H9 (cell line): ENCODE results near the gene NEBL. TPM values are rescaled to one million over a fixed set of nuclear protein-coding genes. Genes with fewer than 3 reads are reported as not detected.

Experiments
- DNase-seq: peaks from one replicate; pipeline ENCODE4 v3.0.0-alpha.2; 2017
- H2AFZ ChIP-seq: one replicate; pipeline ENCODE4 v1.6.1; 2013; ENCODE audit warnings: mild to moderate bottlenecking, low read length, control low read depth, moderate library complexity
- H2AK5ac ChIP-seq: 2 replicates; pipeline ENCODE4 v1.6.1; 2013; ENCODE audit warnings: low read length, control low read depth, mixed read lengths; ENCODE audit not compliant: insufficient read length
- H2BK120ac ChIP-seq: one replicate; pipeline ENCODE4 v1.6.1; 2013; ENCODE audit warnings: low read depth, mild to moderate bottlenecking, low read length, control low read depth, inconsistent platforms; ENCODE audit not compliant: poor library complexity, severe bottlenecking
- H2BK12ac ChIP-seq: 2 replicates; pipeline ENCODE4 v1.6.1; 2013; ENCODE audit warnings: low read length, control low read depth, mixed read lengths, low read depth; ENCODE audit not compliant: insufficient read length
- H2BK15ac ChIP-seq: 2 replicates; pipeline ENCODE4 v1.6.1; 2013; ENCODE audit warnings: low read depth, low read length, control low read depth
- H2BK20ac ChIP-seq: one replicate; pipeline ENCODE4 v1.6.1; 2013; ENCODE audit warnings: low read depth, mild to moderate bottlenecking, low read length, control low read depth, inconsistent platforms; ENCODE audit not compliant: poor library complexity, severe bottlenecking
- H2BK5ac ChIP-seq: 2 replicates; pipeline ENCODE4 v1.6.1; 2013; ENCODE audit warnings: low read length, control low read depth, mixed read lengths; ENCODE audit not compliant: insufficient read length
- H3K14ac ChIP-seq: 2 replicates; pipeline ENCODE4 v1.6.1; 2013; ENCODE audit warnings: low read length, control low read depth; ENCODE audit not compliant: insufficient read depth
- H3K18ac ChIP-seq: 2 replicates; pipeline ENCODE4 v1.6.1; 2013; ENCODE audit warnings: low read depth, mild to moderate bottlenecking, mixed read lengths, low read length, control low read depth; ENCODE audit not compliant: insufficient read length
- H3K23ac ChIP-seq: 2 replicates; pipeline ENCODE4 v1.6.1; 2013; ENCODE audit warnings: low read length, control low read depth, mixed read lengths, low read depth; ENCODE audit not compliant: insufficient read length
- H3K23me2 ChIP-seq: 2 replicates; pipeline ENCODE4 v1.6.1; 2013; ENCODE audit warnings: low read depth, mild to moderate bottlenecking, mixed read lengths, low read length, control low read depth; ENCODE audit not compliant: insufficient read length, poor library complexity, severe bottlenecking
- H3K27ac ChIP-seq: 2 replicates; pipeline ENCODE4 v1.5.1; 2013; ENCODE audit warnings: low read length, control low read depth, mixed read lengths, low read depth; ENCODE audit not compliant: insufficient read length
- H3K27me3 ChIP-seq: 2 replicates; pipeline ENCODE4 v1.6.1; 2013; ENCODE audit warnings: low read length, control low read depth, inconsistent platforms; ENCODE audit not compliant: insufficient read depth
- H3K4ac ChIP-seq: 2 replicates; pipeline ENCODE4 v1.6.1; 2013; ENCODE audit warnings: low read depth, mild to moderate bottlenecking, control low read depth, inconsistent platforms, low read length, moderate library complexity
- H3K4me1 ChIP-seq: 2 replicates; pipeline ENCODE4 v1.6.1; 2013; ENCODE audit warnings: low read length, control low read depth, inconsistent platforms; ENCODE audit not compliant: insufficient read depth
- H3K4me2 ChIP-seq: 2 replicates; pipeline ENCODE4 v1.6.1; 2013; ENCODE audit warnings: low read length, control low read depth, mixed read lengths; ENCODE audit not compliant: insufficient read length, insufficient read depth
- H3K56ac ChIP-seq: 2 replicates; pipeline ENCODE4 v1.6.1; 2013; ENCODE audit warnings: low read depth, mild to moderate bottlenecking, mixed read lengths, low read length, control low read depth; ENCODE audit not compliant: insufficient read length
- H3K79me1 ChIP-seq: 2 replicates; pipeline ENCODE4 v1.6.1; 2013; ENCODE audit warnings: low read depth, mild to moderate bottlenecking, moderate library complexity, low read length, control low read depth, inconsistent platforms; ENCODE audit not compliant: insufficient read depth, poor library complexity, severe bottlenecking
- H3K79me2 ChIP-seq: 2 replicates; pipeline ENCODE4 v1.6.1; 2013; ENCODE audit warnings: low read length, control low read depth, inconsistent platforms; ENCODE audit not compliant: insufficient read depth
- H3K9ac ChIP-seq: 2 replicates; pipeline ENCODE4 v1.6.1; 2013; ENCODE audit warnings: low read length, control low read depth, mixed read lengths; ENCODE audit not compliant: insufficient read length; ENCODE audit errors: extremely low read depth
- H3K9me3 ChIP-seq: one replicate; pipeline ENCODE4 v1.6.1; 2013; ENCODE audit warnings: low read depth, low read length, inconsistent platforms; ENCODE audit not compliant: control insufficient read depth
- H3T11ph ChIP-seq: one replicate; pipeline ENCODE4 v1.6.1; 2013; ENCODE audit warnings: mild to moderate bottlenecking, low read length, control low read depth, inconsistent platforms
- H4K20me1 ChIP-seq: one replicate; pipeline ENCODE4 v1.6.1; 2013; ENCODE audit not compliant: control insufficient read depth, insufficient read length, insufficient read depth
- H4K5ac ChIP-seq: 2 replicates; pipeline ENCODE4 v1.6.1; 2013; ENCODE audit warnings: low read depth, mild to moderate bottlenecking, mixed read lengths, low read length, control low read depth; ENCODE audit not compliant: insufficient read length
- H4K8ac ChIP-seq: replicated peaks from 2 replicates; pipeline ENCODE4 v1.6.1; 2013; ENCODE audit warnings: low read length, control low read depth, mixed read lengths, low read depth; ENCODE audit not compliant: insufficient read length
- H4K91ac ChIP-seq: 2 replicates; pipeline ENCODE4 v1.6.1; 2013; ENCODE audit warnings: low read depth, mild to moderate bottlenecking, moderate library complexity, mixed read lengths, low read length, control low read depth; ENCODE audit not compliant: insufficient read length
- H3K27ac Mint-ChIP-seq, 3 experiments: 2 replicates in 2 of 3; 3 replicates in 1 of 3; pipeline ENCODE4 v1.8.0; 2020 to 2021; ENCODE audit warnings: mixed read lengths in 3 of 3, mild to moderate bottlenecking in 1 of 3, moderate library complexity in 1 of 3
- H3K27me3 Mint-ChIP-seq: 2 replicates; pipeline ENCODE4 v1.8.0; 2021; ENCODE audit warnings: low read depth, mild to moderate bottlenecking, moderate library complexity, mixed read lengths
- H3K36me3 Mint-ChIP-seq, 3 experiments: 2 replicates in 2 of 3; 3 replicates in 1 of 3; pipeline ENCODE4 v1.8.0; 2020 to 2021; ENCODE audit warnings: low read depth in 3 of 3, mixed read lengths in 3 of 3; ENCODE audit not compliant: insufficient read depth in 1 of 3
- H3K4me1 Mint-ChIP-seq, 2 experiments: 2 replicates each; pipeline ENCODE4 v1.8.0; 2020; ENCODE audit warnings: mixed read lengths in 2 of 2
- H3K4me3 Mint-ChIP-seq, 2 experiments: 2 replicates in 1 of 2; 3 replicates in 1 of 2; pipeline ENCODE4 v1.8.0; 2020 to 2021; ENCODE audit warnings: mild to moderate bottlenecking in 2 of 2, mixed read lengths in 2 of 2, moderate library complexity in 1 of 2
- H3K9me3 Mint-ChIP-seq, 2 experiments: 2 replicates in 1 of 2; 3 replicates in 1 of 2; pipeline ENCODE4 v1.8.0; 2020; ENCODE audit warnings: mild to moderate bottlenecking in 2 of 2, mixed read lengths in 2 of 2, moderate library complexity in 1 of 2
- WGBS: extraction: QIAGEN DNeasy Blood & Tissue Kit; methylation state at CpG from one replicate; pipeline ENCODE4 v1.1.7; 2013; ENCODE audit warnings: missing lambda C conversion rate, low lambda C conversion rate, mixed read lengths; ENCODE audit not compliant: insufficient read length; ENCODE audit errors: extremely low coverage; 5-methylcytosine and 5-hydroxymethylcytosine counted together
- total RNA-seq: library from RNA; stranded (reverse); gene quantifications from 2 replicates; pipeline ENCODE4 v1.2.1, GENCODE V29; 2021
- TF ChIP-seq, protein P1 (sequence below): fragments of 200-600 bp; sonication (generic); conservative IDR thresholded peaks from 3 replicates; pipeline ENCODE4 v1.8.0; 2021; ENCODE audit warnings: antibody characterized with exemption, mild to moderate bottlenecking

NEBL gene
- total RNA-seq, 1 experiment from 2014 or later = 20.9 TPM

DNA sequence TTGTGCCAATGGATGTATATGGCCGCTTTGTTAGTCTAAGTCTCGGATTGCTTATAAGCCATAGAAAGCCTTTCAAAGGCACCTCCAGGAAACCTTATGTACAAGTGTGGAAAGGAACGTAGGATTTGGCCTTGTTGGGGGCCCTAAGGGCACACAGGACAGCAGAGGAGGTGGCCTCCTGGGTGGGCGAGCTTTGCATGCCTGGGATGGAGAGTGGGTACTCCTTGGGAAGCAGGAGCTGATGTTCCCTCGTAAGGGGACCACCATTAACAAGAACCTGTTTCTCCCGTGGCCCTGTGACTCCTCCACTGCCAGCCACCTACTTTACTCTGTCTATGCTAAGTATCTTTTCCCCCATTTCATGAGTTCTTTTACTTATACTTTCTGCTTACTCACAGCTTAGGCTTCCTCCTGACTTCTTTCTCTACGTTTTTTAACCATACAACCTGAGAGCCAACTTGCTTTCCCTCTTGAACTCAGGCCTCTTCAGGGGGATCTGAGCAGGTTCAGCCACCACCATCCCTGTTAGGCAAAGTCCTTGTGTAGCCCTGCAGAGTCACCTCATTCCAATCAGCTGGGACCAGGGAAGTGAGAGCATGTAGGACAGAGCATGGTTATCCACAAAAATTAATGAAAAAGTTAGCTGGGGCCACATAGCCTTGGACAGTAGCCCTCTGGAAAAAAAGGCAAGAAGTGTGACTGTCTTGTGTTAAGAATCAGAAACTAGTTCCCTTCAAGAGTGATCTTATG, 118.9 kb downstream of the NEBL start:
- H2BK120ac ChIP-seq = no peak overlapping the region
- no peak overlapping the region for H3K23ac ChIP-seq
- WGBS = no CpG with 5 or more reads among the region's 7 CpGs
- H3K14ac ChIP-seq = no peak overlapping the region
- Mint-ChIP-seq H3K27ac (no peak overlapping the region), H3K36me3 (no peaks in the 10 kb centered on the region), H3K27me3 (no peaks in the 10 kb centered on the region), H3K4me1 (no peaks in the 10 kb centered on the region), H3K9me3 (no peaks in the 10 kb centered on the region; a peak in 1 of 5 replicates), H3K4me3 (no peak overlapping the region)
- H2BK20ac ChIP-seq = no peak overlapping the region
- H2BK15ac ChIP-seq = no peak overlapping the region
- no peak overlapping the region for H3T11ph ChIP-seq
- no peaks in the 10 kb centered on the region for H3K23me2 ChIP-seq
- no peak overlapping the region for H3K9ac ChIP-seq
- DNase-seq = no peak
- H2BK12ac ChIP-seq = no peak overlapping the region
- no peaks in the 10 kb centered on the region for H3K79me2 ChIP-seq
- TF ChIP-seq, protein P1, sequence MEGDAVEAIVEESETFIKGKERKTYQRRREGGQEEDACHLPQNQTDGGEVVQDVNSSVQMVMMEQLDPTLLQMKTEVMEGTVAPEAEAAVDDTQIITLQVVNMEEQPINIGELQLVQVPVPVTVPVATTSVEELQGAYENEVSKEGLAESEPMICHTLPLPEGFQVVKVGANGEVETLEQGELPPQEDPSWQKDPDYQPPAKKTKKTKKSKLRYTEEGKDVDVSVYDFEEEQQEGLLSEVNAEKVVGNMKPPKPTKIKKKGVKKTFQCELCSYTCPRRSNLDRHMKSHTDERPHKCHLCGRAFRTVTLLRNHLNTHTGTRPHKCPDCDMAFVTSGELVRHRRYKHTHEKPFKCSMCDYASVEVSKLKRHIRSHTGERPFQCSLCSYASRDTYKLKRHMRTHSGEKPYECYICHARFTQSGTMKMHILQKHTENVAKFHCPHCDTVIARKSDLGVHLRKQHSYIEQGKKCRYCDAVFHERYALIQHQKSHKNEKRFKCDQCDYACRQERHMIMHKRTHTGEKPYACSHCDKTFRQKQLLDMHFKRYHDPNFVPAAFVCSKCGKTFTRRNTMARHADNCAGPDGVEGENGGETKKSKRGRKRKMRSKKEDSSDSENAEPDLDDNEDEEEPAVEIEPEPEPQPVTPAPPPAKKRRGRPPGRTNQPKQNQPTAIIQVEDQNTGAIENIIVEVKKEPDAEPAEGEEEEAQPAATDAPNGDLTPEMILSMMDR = no peak
- no peak overlapping the region for H2BK5ac ChIP-seq
- no peak overlapping the region for H3K56ac ChIP-seq
- no peak overlapping the region for H4K91ac ChIP-seq
- no peak overlapping the region for H2AK5ac ChIP-seq
- H4K8ac ChIP-seq = no peak overlapping the region
- H3K4me1 ChIP-seq = no peaks in the 10 kb centered on the region
- no peak overlapping the region for H4K5ac ChIP-seq
- H3K9me3 ChIP-seq = no peaks in the 10 kb centered on the region
- no peaks in the 10 kb centered on the region for H3K79me1 ChIP-seq
- no peak overlapping the region for H2AFZ ChIP-seq
- H3K4ac ChIP-seq = no peak overlapping the region
- no peak overlapping the region for H3K4me2 ChIP-seq
- H3K27me3 ChIP-seq = no peaks in the 10 kb centered on the region
- H3K27ac ChIP-seq = no peak overlapping the region
- H4K20me1 ChIP-seq = no peaks in the 10 kb centered on the region
- no peak overlapping the region for H3K18ac ChIP-seq
